GF-D8 (cell line): ENCODE data around the gene FHOD3.

Experiments
- DNase-seq: peaks from one replicate; lab custom pipeline; 2025; lab: John Stamatoyannopoulos, UW

The FHOD3 gene

DNA sequence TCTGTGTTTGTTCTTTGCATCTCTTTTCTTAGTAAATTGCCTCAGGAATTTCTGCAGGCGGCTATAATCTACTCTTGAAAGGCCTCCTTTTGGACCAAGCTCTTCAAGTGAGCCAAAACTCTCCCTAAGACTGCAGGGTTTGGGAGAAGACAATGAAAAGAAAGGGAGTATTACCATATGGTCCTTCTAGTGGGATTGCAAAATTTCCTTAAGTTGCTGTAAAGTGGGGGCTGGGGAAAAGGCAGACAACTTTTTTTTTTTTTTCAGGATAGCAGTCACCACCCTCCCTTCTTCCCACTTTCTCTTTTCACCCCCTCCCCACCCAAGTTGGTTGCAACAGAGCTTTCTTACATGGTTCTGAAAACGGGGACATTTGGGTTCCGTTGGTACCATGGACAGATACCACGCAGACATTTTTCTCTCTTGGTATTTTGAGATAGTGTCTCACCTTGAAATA, 183.7 kb downstream of the FHOD3 start:
- DNase-seq, result no peak

DNA sequence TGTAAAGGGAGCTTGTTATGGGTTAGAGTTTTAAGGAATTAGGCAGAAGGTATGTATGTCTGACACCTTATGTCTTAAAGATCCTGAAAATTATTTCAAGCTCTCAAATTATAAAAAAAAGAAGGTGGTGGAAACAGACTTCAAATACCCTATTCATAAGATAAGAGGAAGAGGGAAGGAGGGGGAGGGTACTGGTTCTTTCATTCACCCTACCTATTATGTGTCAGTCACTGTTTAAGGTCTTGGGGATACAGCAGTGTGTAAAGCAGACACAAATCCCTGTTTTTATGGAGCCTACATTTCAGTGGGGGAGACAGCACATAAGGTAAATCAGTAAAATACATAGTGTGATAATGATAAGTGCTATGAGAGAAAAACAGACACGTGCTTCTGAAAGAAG, 184.4 kb downstream of the FHOD3 start:
- no peak for DNase-seq

DNA sequence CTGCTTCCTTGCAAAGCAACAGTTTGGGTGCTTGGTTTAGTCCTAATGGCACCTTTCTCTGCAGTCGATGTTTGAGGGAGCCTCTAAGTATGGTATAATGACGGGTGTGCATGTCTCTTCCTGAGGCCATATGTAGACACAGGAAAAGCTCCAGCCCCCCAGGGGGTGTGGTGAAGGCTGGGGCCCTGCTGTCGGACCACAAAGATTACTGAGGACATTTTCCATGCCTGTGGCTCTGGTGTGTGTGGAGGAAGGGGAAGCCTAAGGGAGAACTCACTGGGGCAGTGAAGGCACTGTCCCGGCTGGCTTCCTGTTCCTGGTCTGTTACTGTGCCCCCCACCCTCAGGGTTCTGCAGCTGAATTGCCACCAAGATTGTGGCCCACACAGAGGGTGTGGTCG, 187.1 kb downstream of the FHOD3 start:
- no peak for DNase-seq

DNA sequence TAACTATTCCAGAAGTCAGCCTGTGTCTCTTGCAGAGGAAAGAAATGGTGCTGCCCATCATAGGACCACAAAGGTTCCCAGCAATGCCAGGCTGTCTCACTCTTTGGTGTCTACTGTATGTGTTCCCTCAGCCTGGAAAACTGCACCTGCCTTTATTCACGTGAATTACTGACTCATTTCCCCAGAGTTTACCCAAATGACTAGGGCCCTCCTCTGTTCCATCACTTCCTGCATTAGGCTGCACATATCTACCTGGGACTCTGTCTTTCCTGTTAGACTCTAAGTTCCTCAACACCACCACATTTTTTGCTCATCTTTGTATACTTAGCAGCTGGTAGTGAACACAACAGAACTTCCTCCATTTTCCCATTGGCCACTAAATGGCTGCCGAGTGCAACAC, 188.3 kb downstream of the FHOD3 start:
- DNase-seq, result no peak

DNA sequence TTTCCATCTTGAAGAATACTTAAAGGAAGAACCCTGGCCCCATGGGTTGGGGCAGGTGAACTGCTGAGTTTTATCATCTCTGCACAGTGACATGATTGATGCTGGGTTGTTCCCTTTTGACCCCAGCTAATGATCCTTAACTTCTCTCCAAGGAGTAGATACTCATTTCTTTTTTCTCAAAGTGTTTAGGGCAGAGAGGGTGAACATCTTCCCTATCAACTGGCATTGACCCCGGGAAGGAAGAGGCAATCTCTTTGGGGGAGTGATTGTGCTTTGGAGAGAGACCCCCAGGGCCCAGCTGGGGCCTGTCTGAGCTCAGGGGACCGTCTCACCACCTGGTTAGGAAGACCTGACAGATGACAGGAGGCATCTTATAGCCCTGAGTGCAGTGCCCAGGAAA, 190.6 kb downstream of the FHOD3 start:
- DNase-seq, result no peak

DNA sequence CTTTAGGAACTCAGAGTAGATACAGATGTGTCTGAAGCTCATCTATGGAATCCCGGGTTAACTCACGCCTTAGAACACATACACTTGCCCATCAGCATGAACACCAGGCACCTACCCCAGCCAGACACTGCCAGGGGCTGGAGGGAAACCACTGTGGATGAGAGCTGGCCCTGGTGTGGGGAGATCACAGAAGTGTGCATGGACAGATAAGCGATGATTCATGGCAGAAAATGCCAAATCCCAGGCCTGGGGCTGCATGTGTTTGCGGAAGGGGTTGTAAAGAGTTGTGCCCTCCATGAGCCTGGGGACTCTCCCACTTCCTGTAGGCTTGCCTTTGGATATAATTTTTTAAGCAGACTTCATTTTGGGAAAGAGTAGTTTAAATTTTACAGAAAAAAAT, 193.4 kb downstream of the FHOD3 start:
- no peak for DNase-seq

DNA sequence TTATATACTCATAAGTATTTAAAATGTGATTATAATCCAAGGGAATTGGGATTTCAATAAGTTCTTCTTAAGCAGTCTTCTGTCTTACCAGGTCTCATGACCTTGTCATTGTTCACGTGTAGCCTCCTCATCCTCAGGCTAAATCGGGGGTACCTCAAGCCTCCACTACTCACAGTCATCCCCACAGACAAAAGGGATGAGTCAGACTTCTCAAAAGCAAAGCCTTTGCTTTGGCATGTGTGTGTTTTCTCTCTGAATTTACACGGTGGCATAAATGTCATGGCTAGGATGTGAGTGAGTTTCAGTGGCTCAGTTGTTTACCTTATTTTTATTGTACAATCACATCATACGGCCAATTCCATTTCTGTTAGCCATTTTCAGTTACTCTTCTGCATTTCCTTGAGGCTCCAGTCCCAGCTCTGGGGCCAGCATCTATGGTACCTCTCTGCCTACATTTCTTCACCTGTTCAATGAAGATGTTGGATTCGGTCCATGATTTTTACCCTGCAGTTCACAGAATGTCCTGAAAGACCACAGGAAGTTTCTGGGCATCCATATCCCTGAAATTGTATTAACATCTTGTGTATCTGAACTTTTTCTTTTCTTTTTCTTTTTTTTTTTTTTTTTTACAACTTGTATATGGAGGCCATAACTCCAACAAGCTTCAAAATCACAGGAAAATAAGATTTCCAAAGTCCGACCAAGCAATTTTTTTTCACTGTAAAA, 195.3 kb downstream of the FHOD3 start:
- no peak for DNase-seq

DNA sequence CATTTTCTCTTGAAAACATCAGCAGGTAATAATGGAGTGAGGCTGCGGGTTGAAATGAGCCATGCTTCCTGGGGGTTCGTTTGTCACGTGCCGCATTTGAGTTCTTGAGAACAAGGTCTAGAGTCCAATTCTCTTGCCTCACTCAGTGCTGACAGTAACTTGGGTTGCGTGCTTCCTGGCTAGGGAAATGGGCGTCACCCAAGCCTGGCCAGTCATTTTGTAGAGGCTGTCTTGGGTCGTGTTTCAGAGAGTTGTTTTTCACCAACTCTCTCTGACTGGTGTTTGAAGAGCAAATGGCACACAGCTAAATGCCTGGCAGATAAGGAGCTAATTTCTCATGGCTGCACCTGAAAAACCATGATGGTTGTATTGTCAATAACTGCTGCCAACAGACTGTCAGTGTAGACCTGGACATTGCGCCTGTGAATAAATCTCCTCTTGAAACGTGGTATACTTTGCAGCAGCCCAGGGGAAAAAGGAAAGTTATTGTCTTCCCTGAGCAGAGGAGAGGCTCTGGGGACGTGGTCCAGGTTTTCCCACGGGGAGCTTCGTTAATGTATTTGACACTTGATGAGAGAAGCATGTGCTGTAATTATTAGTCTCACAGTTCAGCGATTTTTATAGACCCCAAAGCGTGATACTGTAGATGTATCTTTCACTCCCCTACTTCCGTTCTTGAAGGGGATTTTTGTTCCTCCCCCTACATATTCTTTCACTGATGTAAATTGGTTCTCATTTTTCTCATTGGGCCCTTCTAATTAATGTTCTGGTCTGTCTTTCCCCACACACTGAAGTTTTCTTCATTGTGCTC, 196.0 kb downstream of the FHOD3 start:
- no peak for DNase-seq

DNA sequence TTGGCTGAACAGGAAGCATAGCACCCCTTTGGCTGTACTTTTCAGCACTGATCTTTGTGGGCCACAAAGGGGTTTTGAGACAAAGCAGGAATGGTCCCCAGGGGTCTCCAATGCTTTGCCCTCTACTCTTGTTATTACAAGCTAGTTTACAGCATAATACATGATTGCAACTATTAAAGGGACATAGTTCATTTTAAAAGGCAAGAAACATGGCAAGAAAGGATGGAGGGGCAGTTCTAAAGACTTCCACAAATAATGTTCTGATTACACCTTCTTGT, 196.6 kb downstream of the FHOD3 start:
- no peak for DNase-seq

DNA sequence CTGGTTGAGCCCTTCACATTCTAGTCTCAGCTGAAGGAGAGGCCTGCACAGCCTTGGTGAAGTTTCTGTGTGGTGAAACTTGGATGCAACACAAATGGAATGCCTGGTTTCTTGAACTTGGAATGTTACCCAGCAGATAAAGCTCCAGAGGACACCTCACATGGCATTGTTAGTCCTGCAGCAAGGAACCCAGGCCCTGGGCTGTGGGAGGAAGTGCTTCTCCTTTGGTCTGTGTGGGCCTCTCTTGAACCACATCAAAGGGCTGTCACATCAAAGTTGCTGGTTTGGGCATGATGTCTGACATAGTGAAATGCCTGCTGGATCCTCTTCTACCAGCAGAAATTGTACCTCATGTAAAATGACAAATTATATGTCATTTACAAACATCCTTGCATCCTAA, 198.5 kb downstream of the FHOD3 start:
- no peak for DNase-seq

DNA sequence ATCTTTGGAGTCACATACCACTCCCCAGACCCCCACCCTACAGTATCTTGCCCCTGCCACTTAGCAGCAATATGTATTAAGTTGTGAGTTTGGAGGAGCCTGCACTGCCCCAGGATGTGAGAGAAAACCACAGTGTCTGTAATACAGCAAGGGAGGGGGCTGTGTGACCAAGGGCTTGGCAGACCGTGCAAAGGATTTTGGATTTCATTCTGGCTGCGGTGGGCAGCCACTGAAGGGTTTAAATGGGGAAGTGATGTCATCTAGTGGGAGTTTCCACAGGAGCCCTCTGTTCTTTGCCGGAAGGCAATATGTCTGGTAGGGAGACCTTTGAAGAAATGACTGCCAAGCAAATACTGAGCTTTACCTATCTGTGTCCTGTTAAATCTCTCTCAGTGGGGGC, 202.4 kb downstream of the FHOD3 start:
- DNase-seq, result no peak

DNA sequence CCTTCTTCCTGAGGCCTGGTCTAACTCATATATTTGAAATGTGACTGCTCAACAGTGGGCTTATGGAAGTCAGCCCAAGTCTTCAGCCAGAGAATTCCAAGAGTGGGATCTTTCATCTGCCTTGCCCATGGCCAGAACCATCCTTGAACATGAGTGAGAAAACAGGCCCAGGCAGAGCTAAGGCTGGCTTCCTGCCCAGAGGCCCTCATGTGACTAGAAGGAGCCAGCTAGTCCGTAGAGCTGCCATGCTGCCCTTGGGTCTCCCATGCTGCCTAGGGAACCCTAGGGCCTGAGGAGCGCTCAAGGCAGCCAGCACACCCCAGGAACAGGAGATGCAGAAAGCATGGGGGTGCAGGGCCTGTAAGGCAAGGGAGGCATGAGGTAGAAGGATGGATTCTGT, 203.6 kb downstream of the FHOD3 start:
- DNase-seq, result no peak

DNA sequence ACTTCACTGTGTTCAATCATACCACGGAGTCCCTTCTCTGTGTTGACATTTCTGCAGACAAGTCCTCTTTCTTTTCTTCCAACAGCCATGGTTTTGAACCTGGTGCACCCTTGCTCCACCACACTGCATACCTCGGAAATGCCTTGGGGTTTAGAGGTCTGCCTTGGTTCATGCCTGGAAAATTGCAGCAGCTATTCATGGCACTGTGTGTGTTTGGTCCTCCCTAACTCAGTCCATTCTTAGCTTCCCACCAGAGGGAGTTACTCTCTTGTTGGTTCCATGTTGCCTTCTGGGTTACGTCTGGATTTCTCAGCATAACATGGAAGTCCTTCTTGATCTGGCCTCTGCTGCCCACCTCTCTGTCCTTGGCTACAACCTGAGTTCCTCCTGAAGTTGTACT, 206.0 kb downstream of the FHOD3 start:
- DNase-seq, result no peak

DNA sequence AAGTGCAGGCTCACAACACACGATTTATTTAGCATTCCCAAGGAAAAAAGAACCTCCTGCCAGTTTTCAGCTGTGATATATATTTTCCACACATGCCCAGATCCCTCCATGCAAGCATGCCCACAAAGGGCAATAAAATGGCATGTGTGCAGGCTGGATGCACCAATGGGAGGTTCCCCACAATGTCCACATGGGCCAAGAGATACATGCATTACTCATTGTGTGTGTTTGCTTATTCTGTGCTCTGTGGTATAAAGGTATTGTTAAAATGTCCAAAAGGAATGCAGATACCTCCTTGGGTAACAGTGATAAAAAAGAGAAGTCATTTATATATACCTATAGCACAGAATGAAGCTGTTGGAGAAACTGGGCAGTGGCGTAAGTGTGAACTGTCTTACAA, 207.4 kb downstream of the FHOD3 start:
- no peak for DNase-seq

DNA sequence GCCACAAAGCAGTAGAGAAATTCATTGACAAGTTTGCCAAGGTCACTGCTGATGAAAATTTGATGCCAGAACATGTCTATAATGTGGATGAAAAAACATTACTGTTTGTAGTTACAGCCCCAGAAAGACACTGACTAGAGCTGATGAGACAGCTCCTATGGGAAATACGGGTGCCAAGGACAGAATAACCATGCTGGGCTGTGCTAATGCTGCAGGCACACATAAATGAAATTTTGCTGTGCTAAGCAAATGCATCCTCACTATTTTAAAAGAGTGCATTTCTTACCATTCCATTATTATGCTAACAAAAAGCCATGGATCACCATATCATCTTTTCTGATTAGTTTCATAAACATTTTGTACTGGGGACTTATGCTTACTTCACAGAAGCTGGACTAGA, 208.2 kb downstream of the FHOD3 start:
- DNase-seq, result no peak

DNA sequence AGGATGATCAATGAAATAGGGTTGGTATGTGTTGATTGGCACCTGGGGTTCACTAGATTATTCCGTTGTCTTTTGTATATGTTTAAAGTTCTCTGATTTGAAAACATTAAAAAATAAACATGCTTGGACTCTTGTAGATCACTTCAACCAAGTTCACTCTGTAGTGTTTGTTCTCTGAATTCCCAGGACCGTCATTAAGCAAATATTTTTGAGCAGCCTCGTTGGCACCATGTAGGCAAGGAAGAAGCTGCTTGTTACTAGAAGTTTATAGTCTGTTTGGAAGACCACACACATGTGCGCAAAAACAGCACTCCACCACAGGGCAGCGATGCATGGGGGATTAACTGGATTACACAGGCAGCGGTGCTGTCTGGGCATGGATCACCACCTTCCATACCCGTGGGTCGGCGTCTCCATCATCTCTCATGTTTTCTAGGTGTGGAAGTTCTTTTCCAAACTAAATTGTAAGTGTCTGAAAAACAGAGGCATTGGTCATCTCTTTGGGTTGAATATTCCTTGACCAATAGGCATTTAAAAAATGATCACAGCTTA, 212.2 kb downstream of the FHOD3 start:
- DNase-seq, result no peak

DNA sequence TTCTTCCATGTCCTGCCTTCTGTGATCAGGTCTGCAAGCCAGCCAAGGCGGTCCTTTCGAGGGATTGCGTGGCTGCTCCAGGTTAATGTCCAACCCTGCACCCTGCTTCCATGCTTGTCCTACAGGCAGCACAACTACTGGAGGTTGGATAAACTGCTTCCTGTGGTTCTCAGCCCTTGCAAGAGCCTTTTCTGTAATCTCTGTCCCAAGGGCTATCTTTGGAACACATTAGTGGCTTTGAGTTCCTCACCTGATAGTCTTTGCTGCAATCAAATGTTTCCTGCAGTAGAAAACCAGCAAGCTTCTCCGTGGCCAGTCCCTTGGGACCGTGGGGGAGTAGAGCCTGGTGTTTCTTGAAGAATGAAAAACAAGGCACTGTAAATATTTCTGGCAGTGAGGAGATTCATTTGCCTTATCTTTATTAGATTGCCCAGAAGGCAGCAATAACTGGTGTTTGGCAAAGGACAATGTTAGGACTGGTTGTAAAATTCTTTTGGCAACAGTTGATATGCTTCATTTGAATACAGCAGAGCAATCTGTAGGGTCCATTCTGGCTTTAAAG, 214.4 kb downstream of the FHOD3 start:
- no peak for DNase-seq

DNA sequence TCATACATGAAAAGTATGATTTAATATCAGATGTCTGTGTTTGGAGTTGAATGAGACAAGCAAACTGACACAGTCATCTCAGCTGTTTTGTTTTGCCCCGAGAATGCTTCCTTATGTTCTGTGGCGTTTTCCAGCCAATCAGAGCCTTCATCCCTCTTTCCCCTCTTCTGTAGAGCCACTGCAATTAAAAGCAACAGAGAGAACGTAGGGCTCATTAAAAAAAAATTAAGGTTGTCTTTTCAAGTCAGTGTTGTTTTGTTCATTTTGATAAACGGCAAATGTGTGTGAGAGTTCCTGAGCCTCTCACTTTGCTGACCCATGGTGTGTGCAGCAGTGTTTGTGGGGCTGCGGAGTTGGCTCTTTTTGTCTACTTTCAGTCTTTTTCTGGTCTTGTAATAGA, 216.0 kb downstream of the FHOD3 start:
- DNase-seq, result no peak

DNA sequence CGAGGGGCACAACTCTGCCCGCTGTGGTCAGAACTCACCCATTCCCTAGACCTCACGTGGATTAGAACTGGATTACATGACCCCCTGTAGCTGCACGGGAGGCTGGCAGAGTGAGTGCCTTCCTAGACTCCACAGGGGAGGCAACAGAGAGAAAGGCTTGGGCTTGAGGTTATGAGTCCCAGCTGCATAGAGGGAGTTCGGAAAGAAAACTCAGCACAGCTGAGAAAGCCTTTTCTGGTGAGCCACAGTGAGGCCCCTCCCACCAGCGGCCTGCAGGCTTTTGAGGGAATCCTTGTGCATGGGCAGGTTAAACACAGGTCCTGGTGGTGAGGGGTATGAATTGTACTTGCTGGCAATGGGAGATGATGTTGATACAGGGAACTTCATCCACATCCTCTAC, 217.3 kb downstream of the FHOD3 start:
- no peak for DNase-seq

DNA sequence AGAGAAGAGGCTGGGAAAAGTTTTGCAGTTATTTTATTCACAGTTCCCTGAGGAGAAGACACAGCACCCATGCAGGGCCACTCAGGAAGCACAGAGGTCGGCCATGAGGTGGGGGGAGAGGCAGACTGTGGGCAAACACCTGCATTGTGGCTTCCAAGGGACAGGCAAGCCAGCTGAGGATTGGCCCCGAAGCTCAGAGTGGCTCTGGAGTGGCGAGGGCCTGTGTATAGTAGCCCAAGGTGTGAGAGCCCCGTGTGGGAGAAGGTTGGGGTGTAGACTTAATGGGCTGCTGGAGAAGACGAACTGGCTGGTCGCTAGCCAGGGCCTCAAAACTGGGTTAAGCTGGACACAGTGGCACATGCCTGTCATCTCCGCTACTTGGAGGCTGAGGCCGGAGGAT, 218.7 kb downstream of the FHOD3 start:
- DNase-seq, result no peak

DNA sequence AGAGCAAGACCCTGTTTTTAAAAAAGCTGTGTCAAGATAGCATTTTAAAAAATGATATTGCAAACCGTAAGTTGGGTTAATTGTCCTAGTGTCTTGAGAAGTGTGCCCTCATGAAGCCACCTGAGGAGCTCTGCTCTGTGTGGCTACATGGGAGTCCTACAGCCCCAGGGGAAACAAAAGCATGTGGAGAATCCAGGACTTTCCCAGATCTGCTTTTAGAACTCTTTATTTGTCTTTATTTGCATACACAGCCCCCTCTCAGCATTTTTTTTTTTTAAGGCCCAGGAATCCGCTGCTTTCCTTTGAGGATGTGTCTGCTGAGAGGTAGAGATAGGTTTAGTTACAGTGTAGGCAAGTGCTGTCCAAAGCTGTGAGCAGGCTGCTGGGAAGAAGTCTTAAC, 219.2 kb downstream of the FHOD3 start:
- no peak for DNase-seq

DNA sequence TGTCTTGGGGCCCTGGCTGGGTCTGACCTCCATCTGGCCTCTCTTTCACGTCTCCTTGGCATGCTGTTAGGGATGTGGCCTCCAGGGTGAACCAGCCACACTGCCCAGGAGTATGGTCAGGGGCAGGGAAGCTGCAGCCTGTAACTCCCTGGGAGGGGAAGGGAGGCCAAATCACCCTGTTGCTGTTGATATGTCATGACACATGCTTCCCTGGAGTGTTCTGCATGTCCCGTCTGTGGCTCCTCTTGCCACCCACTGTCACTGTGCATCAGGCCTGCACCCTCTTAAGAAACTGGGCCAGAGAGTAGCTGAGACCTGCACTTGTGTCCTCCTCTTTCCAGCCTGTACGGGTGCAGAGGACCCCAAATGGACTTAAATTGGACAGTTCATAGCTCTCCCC, 221.3 kb downstream of the FHOD3 start:
- DNase-seq, result no peak

DNA sequence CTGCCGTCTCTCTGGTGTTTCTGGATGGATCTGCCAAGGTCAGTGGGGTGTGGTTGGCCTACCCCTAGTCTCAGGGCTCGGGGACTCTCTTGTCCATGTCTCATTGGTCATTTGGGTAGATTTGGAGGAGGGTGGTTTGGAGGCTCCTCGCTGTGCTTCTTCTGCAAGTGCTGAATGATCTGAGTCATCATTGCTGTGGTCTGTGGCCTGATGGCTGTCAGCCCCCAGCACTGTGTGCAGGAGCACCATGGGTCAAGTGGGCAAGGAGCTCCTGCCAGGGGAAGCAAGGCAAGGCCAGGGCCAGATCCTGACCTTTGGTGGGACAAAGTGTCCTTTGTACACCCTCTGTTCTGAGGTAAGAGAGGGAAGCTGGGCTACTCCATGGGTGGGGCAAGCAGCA, 221.8 kb downstream of the FHOD3 start:
- no peak for DNase-seq
